Ishikawa (cell line): ENCODE measurements around the gene SC5D.

Experiments
- CEBPB ChIP-seq: IDR thresholded peaks from 2 replicates; pipeline ENCODE4 v1.6.1; 2012
- EP300 ChIP-seq: IDR thresholded peaks from 2 replicates; pipeline ENCODE4 v1.6.1; 2012; ENCODE audit warnings: borderline replicate concordance
- RAD21 ChIP-seq: IDR thresholded peaks from 2 replicates; pipeline ENCODE4 v1.6.1; 2012; ENCODE audit warnings: low read depth
- TAF1 ChIP-seq: IDR thresholded peaks from 2 replicates; pipeline ENCODE4 v1.6.1; 2012; ENCODE audit warnings: low read depth, mild to moderate bottlenecking
- TCF12 ChIP-seq: IDR thresholded peaks from 2 replicates; pipeline ENCODE4 v1.6.1; 2012; ENCODE audit warnings: low read depth
- TF ChIP-seq, protein P1 (sequence below): IDR thresholded peaks from 2 replicates; pipeline ENCODE4 v1.6.1; 2012; ENCODE audit warnings: low read depth, mild to moderate bottlenecking
- TF ChIP-seq, protein P2 (sequence below): IDR thresholded peaks from 2 replicates; pipeline ENCODE4 v1.6.1; 2012

DNA sequence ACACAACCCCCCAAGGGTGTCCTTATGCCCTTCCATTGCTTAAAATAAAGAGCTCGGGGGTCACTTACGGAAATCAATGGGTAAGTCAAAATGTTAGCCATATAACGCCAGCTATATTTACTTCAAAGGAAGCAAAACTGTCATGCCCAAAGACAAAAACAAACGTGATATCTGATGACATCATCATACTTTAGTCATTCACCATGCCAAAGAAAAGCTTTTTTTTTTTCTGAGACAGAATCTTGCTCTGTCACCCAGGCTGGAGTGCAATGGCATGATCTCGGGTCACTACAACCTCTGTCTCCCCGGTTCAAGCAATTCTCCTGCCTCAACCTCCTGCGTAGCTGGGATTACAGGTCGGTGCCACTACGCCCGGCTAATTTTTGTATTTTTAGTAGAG lies 47.7 kb upstream of the SC5D start:
- TF ChIP-seq, protein P1, sequence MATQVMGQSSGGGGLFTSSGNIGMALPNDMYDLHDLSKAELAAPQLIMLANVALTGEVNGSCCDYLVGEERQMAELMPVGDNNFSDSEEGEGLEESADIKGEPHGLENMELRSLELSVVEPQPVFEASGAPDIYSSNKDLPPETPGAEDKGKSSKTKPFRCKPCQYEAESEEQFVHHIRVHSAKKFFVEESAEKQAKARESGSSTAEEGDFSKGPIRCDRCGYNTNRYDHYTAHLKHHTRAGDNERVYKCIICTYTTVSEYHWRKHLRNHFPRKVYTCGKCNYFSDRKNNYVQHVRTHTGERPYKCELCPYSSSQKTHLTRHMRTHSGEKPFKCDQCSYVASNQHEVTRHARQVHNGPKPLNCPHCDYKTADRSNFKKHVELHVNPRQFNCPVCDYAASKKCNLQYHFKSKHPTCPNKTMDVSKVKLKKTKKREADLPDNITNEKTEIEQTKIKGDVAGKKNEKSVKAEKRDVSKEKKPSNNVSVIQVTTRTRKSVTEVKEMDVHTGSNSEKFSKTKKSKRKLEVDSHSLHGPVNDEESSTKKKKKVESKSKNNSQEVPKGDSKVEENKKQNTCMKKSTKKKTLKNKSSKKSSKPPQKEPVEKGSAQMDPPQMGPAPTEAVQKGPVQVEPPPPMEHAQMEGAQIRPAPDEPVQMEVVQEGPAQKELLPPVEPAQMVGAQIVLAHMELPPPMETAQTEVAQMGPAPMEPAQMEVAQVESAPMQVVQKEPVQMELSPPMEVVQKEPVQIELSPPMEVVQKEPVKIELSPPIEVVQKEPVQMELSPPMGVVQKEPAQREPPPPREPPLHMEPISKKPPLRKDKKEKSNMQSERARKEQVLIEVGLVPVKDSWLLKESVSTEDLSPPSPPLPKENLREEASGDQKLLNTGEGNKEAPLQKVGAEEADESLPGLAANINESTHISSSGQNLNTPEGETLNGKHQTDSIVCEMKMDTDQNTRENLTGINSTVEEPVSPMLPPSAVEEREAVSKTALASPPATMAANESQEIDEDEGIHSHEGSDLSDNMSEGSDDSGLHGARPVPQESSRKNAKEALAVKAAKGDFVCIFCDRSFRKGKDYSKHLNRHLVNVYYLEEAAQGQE: no peak
- no peak for TF ChIP-seq EP300
- TF ChIP-seq TAF1: no peak
- no peak for TF ChIP-seq CEBPB
- no peak for TF ChIP-seq RAD21
- TF ChIP-seq TCF12: no peak
- TF ChIP-seq, protein P2, sequence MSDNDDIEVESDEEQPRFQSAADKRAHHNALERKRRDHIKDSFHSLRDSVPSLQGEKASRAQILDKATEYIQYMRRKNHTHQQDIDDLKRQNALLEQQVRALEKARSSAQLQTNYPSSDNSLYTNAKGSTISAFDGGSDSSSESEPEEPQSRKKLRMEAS: no peak
